ENCODE results near the gene SEMA6A. TPM values are rescaled to one million over a fixed set of nuclear protein-coding genes. Genes with fewer than 3 reads are reported as not detected.

SEMA6A gene
- total RNA-seq, 4 donors from 2014 or later: 37.1 to 121 (median 111) TPM

DNA sequence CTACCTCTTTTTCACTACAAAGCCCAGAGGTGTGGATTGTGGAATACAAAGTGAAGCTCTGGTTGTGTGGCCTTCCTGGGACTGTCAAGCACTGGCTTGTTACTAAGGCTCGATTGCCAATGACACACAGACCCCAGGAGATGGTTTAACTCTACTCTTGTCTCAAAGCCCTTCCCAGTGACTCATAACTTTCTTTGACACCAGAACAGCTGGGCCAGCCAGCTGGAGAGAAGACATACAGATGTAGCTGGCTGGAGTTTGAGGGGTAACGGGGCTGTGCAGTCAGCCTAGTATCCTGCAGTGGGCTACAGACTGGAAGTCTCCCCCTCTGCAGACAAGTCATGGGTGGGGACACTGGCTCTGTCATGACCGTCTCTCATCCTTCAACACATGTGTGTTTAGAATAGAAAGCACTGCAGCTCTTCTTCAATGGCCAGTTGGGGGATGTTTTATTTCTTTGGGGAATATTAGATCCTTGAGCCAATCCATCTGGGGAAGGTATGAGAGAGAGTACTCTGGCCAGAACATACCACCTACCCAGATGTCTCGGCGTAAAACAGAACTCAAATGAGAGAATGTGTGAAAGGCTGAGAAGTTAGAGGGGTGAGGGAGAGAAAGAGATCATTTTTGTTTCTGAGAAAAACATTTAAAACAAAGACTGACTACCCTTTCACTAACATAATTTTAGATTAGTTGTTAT is 53.3 kb downstream of the SEMA6A start:
- no peak for TF ChIP-seq POLR2A (IDR thresholded peaks at IDR 0.05)
- TF ChIP-seq, protein P1, sequence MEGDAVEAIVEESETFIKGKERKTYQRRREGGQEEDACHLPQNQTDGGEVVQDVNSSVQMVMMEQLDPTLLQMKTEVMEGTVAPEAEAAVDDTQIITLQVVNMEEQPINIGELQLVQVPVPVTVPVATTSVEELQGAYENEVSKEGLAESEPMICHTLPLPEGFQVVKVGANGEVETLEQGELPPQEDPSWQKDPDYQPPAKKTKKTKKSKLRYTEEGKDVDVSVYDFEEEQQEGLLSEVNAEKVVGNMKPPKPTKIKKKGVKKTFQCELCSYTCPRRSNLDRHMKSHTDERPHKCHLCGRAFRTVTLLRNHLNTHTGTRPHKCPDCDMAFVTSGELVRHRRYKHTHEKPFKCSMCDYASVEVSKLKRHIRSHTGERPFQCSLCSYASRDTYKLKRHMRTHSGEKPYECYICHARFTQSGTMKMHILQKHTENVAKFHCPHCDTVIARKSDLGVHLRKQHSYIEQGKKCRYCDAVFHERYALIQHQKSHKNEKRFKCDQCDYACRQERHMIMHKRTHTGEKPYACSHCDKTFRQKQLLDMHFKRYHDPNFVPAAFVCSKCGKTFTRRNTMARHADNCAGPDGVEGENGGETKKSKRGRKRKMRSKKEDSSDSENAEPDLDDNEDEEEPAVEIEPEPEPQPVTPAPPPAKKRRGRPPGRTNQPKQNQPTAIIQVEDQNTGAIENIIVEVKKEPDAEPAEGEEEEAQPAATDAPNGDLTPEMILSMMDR (IDR thresholded peaks at IDR 0.05): no peak
- H3K36me3 ChIP-seq: no peaks in the 10 kb centered on the region
- H3K9me3 ChIP-seq: no peaks in the 10 kb centered on the region
- no peak overlapping the region for H3K4me3 ChIP-seq
- H3K27ac ChIP-seq: no peak overlapping the region
- H3K27me3 ChIP-seq: no peaks in the 10 kb centered on the region
- peaks cover 0 to 23% (median 0%) of the 10 kb centered on the region in 4 donors for H3K4me1 ChIP-seq
- no peak for DNase-seq

DNA sequence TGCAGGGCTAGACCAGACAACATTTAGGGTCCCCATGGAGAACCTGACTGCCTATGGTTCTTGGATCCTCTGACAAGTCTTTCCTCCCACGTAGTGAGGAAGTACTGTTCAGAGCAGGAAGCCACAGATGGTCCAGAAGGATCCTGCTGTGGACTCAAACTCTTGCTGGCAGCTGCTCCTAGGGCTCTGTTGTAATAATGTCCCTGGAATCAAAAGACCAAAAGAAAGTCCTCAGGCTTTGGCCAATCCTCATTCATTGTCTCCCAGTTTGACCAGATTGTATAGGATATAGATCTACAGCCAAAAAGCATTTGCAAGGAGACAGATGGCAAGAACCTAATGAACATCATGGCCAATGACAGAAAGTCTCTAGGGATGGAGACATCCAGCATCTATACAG is 53.9 kb downstream of the SEMA6A start:
- no peak for DNase-seq
- Histone ChIP-seq H3K4me1 (peaks cover 0 to 17% (median 0%) of the 10 kb centered on the region in 4 donors), H3K9me3 (no peaks in the 10 kb centered on the region), H3K4me3 (no peak overlapping the region), H3K27me3 (no peaks in the 10 kb centered on the region), H3K27ac (no peak overlapping the region), H3K36me3 (no peaks in the 10 kb centered on the region)
- TF ChIP-seq, protein P1 (IDR thresholded peaks at IDR 0.05): no peak
- no peak for TF ChIP-seq POLR2A (IDR thresholded peaks at IDR 0.05)

DNA sequence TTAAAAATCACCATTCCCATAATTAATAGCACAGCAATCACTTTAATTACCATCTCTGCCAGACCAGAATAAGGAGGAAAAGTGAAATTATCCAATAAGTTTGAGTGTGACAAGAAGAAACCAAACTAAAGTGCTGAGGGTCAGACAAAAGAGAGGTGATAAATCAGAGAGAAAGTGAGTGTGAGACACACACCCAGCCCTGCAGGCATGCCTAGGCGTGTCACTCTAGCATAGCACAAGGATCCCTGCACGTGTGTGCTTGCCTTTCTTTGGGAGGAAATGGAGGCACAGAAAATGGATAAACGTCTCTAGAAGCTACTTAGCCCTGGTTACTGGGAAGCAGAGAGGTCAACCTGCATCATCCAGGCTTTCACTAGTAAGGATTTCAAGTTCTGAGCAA is 56.2 kb downstream of the SEMA6A start:
- H3K4me3 ChIP-seq: no peak overlapping the region
- DNase-seq: peak in 1 of 3 donors; percentile 52
- no peaks in the 10 kb centered on the region for H3K27me3 ChIP-seq
- no peaks in the 10 kb centered on the region for H3K36me3 ChIP-seq
- TF ChIP-seq, protein P1 (IDR thresholded peaks at IDR 0.05): no peak
- no peak for TF ChIP-seq POLR2A (IDR thresholded peaks at IDR 0.05)
- H3K4me1 ChIP-seq: peaks cover 0 to 8% (median 1%) of the 10 kb centered on the region in 4 donors
- no peaks in the 10 kb centered on the region for H3K9me3 ChIP-seq
- H3K27ac ChIP-seq: no peak overlapping the region

DNA sequence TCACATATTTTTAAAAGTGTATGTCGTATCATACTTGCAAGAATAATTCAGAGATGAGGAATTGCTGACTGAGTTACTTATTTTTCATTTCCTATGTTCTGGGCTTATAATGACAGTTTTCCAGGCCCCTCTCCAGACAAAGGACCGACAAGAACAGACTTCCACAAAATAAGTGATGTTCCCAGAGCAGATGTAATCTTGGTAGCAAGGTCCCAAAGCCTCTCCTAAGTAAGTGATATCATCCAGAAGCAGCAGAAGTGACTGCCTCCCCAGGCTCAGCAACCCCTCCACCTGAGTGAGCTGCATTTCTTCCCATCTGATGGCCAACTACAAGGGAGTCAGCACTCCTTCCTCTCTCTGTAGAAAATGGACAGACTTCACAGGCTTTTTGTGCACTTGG is 57.1 kb downstream of the SEMA6A start:
- H3K36me3 ChIP-seq: no peaks in the 10 kb centered on the region
- no peak for DNase-seq
- no peak overlapping the region for H3K4me3 ChIP-seq
- TF ChIP-seq, protein P1 (IDR thresholded peaks at IDR 0.05): no peak
- TF ChIP-seq POLR2A (IDR thresholded peaks at IDR 0.05): no peak
- H3K9me3 ChIP-seq: no peaks in the 10 kb centered on the region
- no peak overlapping the region for H3K27ac ChIP-seq
- no peaks in the 10 kb centered on the region for H3K27me3 ChIP-seq
- H3K4me1 ChIP-seq: peaks cover 0 to 8% (median 1%) of the 10 kb centered on the region in 4 donors

DNA sequence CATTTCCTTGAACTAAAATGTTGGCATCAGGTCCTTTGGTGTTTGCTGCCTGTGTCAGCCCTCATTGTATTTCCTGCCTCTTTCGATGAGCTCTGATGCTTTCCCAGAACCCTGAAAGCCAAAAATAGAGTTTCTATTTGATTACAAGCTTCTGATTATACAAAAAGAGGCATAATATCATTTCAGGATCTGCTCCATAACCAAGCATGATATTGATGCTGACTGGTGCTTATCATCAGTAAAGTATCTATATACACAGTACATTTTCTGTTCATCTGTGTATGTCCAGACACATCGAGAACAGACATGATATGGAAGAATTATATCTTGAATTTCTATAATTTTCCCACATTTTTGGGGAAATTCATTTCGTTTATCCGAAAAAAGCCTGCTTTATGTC is 58.6 kb downstream of the SEMA6A start:
- no peak for TF ChIP-seq POLR2A (IDR thresholded peaks at IDR 0.05)
- TF ChIP-seq, protein P1 (IDR thresholded peaks at IDR 0.05): no peak
- Histone ChIP-seq H3K9me3 (no peaks in the 10 kb centered on the region), H3K36me3 (no peaks in the 10 kb centered on the region), H3K27ac (no peak overlapping the region), H3K4me3 (no peak overlapping the region), H3K27me3 (no peaks in the 10 kb centered on the region), H3K4me1 (peaks cover 0 to 8% (median 1%) of the 10 kb centered on the region in 4 donors)
- no peak for DNase-seq

Measured in Peyer's patch (tissue), 4 donors.